HepG2 (cell line): ENCODE data around the gene MYLK. TPM values are rescaled to one million over a fixed set of nuclear protein-coding genes. Genes with fewer than 3 reads are reported as not detected.

Experiments
- CAMTA2 ChIP-seq: sonication (generic); formaldehyde crosslinking; IDR thresholded peaks from 2 replicates; pipeline ENCODE4 v1.4.0; 2020; ENCODE audit warnings: mild to moderate bottlenecking, missing genetic modification reagents, borderline replicate concordance
- CC2D1A ChIP-seq: sonication (generic); formaldehyde crosslinking; IDR thresholded peaks from 2 replicates; pipeline ENCODE4 v1.8.1; 2023; ENCODE audit warnings: mild to moderate bottlenecking, missing genetic modification reagents
- CREM ChIP-seq, 2 experiments: sonication (generic) in 1 of 2; formaldehyde crosslinking in 1 of 2; IDR thresholded peaks; 2 replicates each; pipeline versions ENCODE4 v1.4.0 to v1.6.1; 2016 to 2020; ENCODE audit warnings: antibody characterized with exemption in 1 of 2, mild to moderate bottlenecking in 1 of 2, missing genetic modification reagents in 1 of 2
- DPF2 ChIP-seq: sonication (generic); formaldehyde crosslinking; IDR thresholded peaks from 2 replicates; pipeline ENCODE4 v1.4.0; 2020; ENCODE audit warnings: mild to moderate bottlenecking, low read depth, missing genetic modification reagents, borderline replicate concordance
- E2F5 ChIP-seq: sonication (generic); formaldehyde crosslinking; conservative IDR thresholded peaks from 2 replicates; pipeline ENCODE4 v1.4.0; 2020; ENCODE audit warnings: missing genetic modification reagents
- FOSL1 ChIP-seq: sonication (generic); formaldehyde crosslinking; IDR thresholded peaks from 2 replicates; pipeline ENCODE4 v1.9.0; 2021; ENCODE audit warnings: missing genetic modification reagents, borderline replicate concordance
- GABPA ChIP-seq, 2 experiments: IDR thresholded peaks; 2 replicates each; pipeline ENCODE4 v1.6.1; 2011 to 2016; ENCODE audit warnings: low read depth in 2 of 2, low read length in 1 of 2, missing biosample characterization in 1 of 2, missing genetic modification characterization in 1 of 2
- HNF4G ChIP-seq, 2 experiments: sonication (generic) in 1 of 2; formaldehyde crosslinking in 1 of 2; IDR thresholded peaks; 2 replicates each; pipeline versions ENCODE4 v1.4.0 to v1.6.1; 2011 to 2020; ENCODE audit warnings: borderline replicate concordance in 2 of 2, low read depth in 2 of 2, mild to moderate bottlenecking in 2 of 2, low read length in 1 of 2, missing genetic modification reagents in 1 of 2, moderate library complexity in 1 of 2
- HNRNPH1 ChIP-seq: fragments of 200-400 bp; formaldehyde crosslinking; optimal IDR thresholded peaks from 2 replicates; pipeline ENCODE3; 2017; ENCODE audit warnings: mild to moderate bottlenecking, low read depth, low read length
- NAIF1 ChIP-seq: sonication (generic); formaldehyde crosslinking; IDR thresholded peaks from 2 replicates; pipeline ENCODE4 v1.5.0; 2020; ENCODE audit warnings: mild to moderate bottlenecking, missing genetic modification reagents, borderline replicate concordance
- TOPORS ChIP-seq: sonication (generic); formaldehyde crosslinking; IDR thresholded peaks from 2 replicates; pipeline ENCODE4 v1.8.0; 2023; ENCODE audit warnings: mild to moderate bottlenecking, missing genetic modification reagents
- UBTF ChIP-seq: sonication (generic); formaldehyde crosslinking; IDR thresholded peaks from 2 replicates; pipeline ENCODE4 v1.4.0; 2020; ENCODE audit warnings: mild to moderate bottlenecking, missing genetic modification reagents
- ZNF83 ChIP-seq: sonication (generic); formaldehyde crosslinking; IDR thresholded peaks from 2 replicates; pipeline ENCODE4 v1.4.0; 2020; ENCODE audit warnings: missing genetic modification reagents, mild to moderate bottlenecking, borderline replicate concordance
- polyA plus RNA-seq, 8 experiments: library from polyadenylated mRNA; depleted of rRNA in 3 of 8; stranded (reverse) in 7 of 8; unstranded in 1 of 8; fragments of >200 nt; fragmentation: Illumina TruSeq in 4 of 8; extraction: Trizol in 4 of 8; gene quantifications; 2 replicates each; pipeline versions ENCODE4 v1.2.1 to v1.2.3, GENCODE V29; 2011 to 2016; ENCODE audit warnings: low read depth in 4 of 8, missing spikeins in 1 of 8, mixed read lengths in 1 of 8; ENCODE audit not compliant: insufficient read depth in 1 of 8
- total RNA-seq, 5 experiments: library from RNA; depleted of rRNA; stranded (reverse); fragments of >200 nt; fragmentation: Illumina TruSeq; extraction: Trizol; gene quantifications; 2 replicates each; pipeline ENCODE4 v1.2.3, GENCODE V29; 2016; ENCODE audit warnings: low read depth in 1 of 5
- TF ChIP-seq, protein P1 (sequence below): sonication (generic); formaldehyde crosslinking; IDR thresholded peaks from 2 replicates; pipeline ENCODE4 v1.5.0; 2020; ENCODE audit warnings: missing genetic modification reagents
- TF ChIP-seq, protein P2 (sequence below): sonication (generic); formaldehyde crosslinking; conservative IDR thresholded peaks from 2 replicates; pipeline ENCODE4 v1.4.0; 2020; ENCODE audit warnings: mild to moderate bottlenecking, missing genetic modification reagents, moderate library complexity
- TF ChIP-seq, protein P3 (sequence below): fragments of 450-650 bp; IDR thresholded peaks from 2 replicates; pipeline ENCODE4 v1.6.1; 2017

MYLK gene
- total and polyA plus RNA-seq, 2 of the 13 experiments (the other 11 are each of a cell fraction or from before 2014, with no cell fraction given): 10.6 to 34.9 TPM

GRCh38 chr3:123783050-123783689 is 101.0 kb downstream of the MYLK start (continued):
- TF ChIP-seq, protein P1, sequence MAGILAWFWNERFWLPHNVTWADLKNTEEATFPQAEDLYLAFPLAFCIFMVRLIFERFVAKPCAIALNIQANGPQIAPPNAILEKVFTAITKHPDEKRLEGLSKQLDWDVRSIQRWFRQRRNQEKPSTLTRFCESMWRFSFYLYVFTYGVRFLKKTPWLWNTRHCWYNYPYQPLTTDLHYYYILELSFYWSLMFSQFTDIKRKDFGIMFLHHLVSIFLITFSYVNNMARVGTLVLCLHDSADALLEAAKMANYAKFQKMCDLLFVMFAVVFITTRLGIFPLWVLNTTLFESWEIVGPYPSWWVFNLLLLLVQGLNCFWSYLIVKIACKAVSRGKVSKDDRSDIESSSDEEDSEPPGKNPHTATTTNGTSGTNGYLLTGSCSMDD (CRISPR knock-in tag): no peak
- peak; percentile 59 for TF ChIP-seq HNF4G (IDR thresholded peaks at IDR 0.05; ENCODE audit: borderline replicate concordance, low read depth, low read length)
- no peak for TF ChIP-seq HNF4G (CRISPR knock-in tag; IDR thresholded peaks at IDR 0.05; ENCODE audit: borderline replicate concordance, low read depth)
- TF ChIP-seq CC2D1A (CRISPR knock-in tag): no peak
- no peak for TF ChIP-seq ZNF83
- no peak for TF ChIP-seq E2F5 (CRISPR knock-in tag)
- no peak for TF ChIP-seq CAMTA2 (CRISPR knock-in tag)
- no peak for TF ChIP-seq FOSL1 (CRISPR knock-in tag)
- TF ChIP-seq, protein P2, sequence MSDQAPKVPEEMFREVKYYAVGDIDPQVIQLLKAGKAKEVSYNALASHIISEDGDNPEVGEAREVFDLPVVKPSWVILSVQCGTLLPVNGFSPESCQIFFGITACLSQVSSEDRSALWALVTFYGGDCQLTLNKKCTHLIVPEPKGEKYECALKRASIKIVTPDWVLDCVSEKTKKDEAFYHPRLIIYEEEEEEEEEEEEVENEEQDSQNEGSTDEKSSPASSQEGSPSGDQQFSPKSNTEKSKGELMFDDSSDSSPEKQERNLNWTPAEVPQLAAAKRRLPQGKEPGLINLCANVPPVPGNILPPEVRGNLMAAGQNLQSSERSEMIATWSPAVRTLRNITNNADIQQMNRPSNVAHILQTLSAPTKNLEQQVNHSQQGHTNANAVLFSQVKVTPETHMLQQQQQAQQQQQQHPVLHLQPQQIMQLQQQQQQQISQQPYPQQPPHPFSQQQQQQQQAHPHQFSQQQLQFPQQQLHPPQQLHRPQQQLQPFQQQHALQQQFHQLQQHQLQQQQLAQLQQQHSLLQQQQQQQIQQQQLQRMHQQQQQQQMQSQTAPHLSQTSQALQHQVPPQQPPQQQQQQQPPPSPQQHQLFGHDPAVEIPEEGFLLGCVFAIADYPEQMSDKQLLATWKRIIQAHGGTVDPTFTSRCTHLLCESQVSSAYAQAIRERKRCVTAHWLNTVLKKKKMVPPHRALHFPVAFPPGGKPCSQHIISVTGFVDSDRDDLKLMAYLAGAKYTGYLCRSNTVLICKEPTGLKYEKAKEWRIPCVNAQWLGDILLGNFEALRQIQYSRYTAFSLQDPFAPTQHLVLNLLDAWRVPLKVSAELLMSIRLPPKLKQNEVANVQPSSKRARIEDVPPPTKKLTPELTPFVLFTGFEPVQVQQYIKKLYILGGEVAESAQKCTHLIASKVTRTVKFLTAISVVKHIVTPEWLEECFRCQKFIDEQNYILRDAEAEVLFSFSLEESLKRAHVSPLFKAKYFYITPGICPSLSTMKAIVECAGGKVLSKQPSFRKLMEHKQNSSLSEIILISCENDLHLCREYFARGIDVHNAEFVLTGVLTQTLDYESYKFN (CRISPR knock-in tag): peak; percentile 78
- no peak for TF ChIP-seq GABPA (IDR thresholded peaks at IDR 0.05; ENCODE audit: low read depth, low read length)
- no peak for TF ChIP-seq GABPA (CRISPR knock-in tag; IDR thresholded peaks at IDR 0.05; ENCODE audit: low read depth)
- TF ChIP-seq, protein P3, sequence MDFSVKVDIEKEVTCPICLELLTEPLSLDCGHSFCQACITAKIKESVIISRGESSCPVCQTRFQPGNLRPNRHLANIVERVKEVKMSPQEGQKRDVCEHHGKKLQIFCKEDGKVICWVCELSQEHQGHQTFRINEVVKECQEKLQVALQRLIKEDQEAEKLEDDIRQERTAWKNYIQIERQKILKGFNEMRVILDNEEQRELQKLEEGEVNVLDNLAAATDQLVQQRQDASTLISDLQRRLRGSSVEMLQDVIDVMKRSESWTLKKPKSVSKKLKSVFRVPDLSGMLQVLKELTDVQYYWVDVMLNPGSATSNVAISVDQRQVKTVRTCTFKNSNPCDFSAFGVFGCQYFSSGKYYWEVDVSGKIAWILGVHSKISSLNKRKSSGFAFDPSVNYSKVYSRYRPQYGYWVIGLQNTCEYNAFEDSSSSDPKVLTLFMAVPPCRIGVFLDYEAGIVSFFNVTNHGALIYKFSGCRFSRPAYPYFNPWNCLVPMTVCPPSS: no peak
- TF ChIP-seq DPF2 (CRISPR knock-in tag): peak; percentile 30; the same call in 1 of the 2 replicates
- TF ChIP-seq NAIF1 (CRISPR knock-in tag): no peak
- no peak for TF ChIP-seq HNRNPH1
- TF ChIP-seq CREM (IDR thresholded peaks at IDR 0.05): peak; percentile 28; the same call in 1 of the 2 replicates
- TF ChIP-seq CREM (CRISPR knock-in tag; IDR thresholded peaks at IDR 0.05): no peak
- no peak for TF ChIP-seq UBTF (CRISPR knock-in tag)
- no peak for TF ChIP-seq TOPORS (CRISPR knock-in tag)
